Calu3 (cell line): ENCODE data around the gene SFMBT2. TPM values are rescaled to one million over a fixed set of nuclear protein-coding genes. Genes with fewer than 3 reads are reported as not detected.

ENCODE experiments used
- BruUV-seq: library from RNA; stranded (reverse); fragments of 400-500 nt; replicated peaks from 2 replicates; lab custom pipeline; 2021; lab: Mats Ljungman, UMichigan
- CTCF ChIA-PET: fragments of 300-600 bp; sonication (Branson Sonifier 250); formaldehyde crosslinking; loops from one replicate; lab custom pipeline; 2022; ENCODE audit warnings: antibody characterized with exemption; lab: Charles Lee
- DNase-seq: peaks from one replicate; pipeline ENCODE4 v3.0.0; 2022
- H3K27ac Mint-ChIP-seq: one replicate; pipeline ENCODE4 v1.8.0; 2022; ENCODE audit warnings: mixed read lengths; ENCODE audit not compliant: unreplicated experiment
- H3K27me3 Mint-ChIP-seq: one replicate; pipeline ENCODE4 v1.8.0; 2022; ENCODE audit warnings: mixed read lengths; ENCODE audit not compliant: unreplicated experiment
- H3K36me3 Mint-ChIP-seq: one replicate; pipeline ENCODE4 v1.8.0; 2022; ENCODE audit warnings: mild to moderate bottlenecking, moderate library complexity, mixed read lengths; ENCODE audit not compliant: insufficient read depth, unreplicated experiment
- H3K4me1 Mint-ChIP-seq: one replicate; pipeline ENCODE4 v1.8.0; 2022; ENCODE audit warnings: mild to moderate bottlenecking, low read depth, mixed read lengths; ENCODE audit not compliant: unreplicated experiment
- H3K4me3 Mint-ChIP-seq: one replicate; pipeline ENCODE4 v1.8.0; 2022; ENCODE audit warnings: mild to moderate bottlenecking, low read depth, moderate library complexity, mixed read lengths; ENCODE audit not compliant: unreplicated experiment
- H3K9me3 Mint-ChIP-seq: one replicate; pipeline ENCODE4 v1.8.0; 2022; ENCODE audit warnings: low read depth, mixed read lengths; ENCODE audit not compliant: unreplicated experiment
- CTCF ChIP-seq: fragments of 200-600 bp; IDR thresholded peaks from one replicate; pipeline ENCODE4 v1.8.0; 2022; ENCODE audit warnings: antibody characterized with exemption; ENCODE audit not compliant: unreplicated experiment
- intact Hi-C: fragments of 100-400 bp; cut with micrococcal nuclease; formaldehyde crosslinking; loops from one replicate; pipeline ENCODE4 v1.10.0; 2022; ENCODE audit not compliant: unreplicated experiment
- total RNA-seq: library from RNA; stranded (reverse); gene quantifications from 2 replicates; pipeline ENCODE4 v1.2.3, GENCODE V29; 2022

SFMBT2 gene
- total RNA-seq, 1 experiment from 2014 or later = 0.64 TPM

GRCh38 chr10:7279303-7279702 lies 131.5 kb downstream of the SFMBT2 start:
- TF ChIP-seq CTCF = no peak
- Mint-ChIP-seq H3K27me3 (peaks cover 30% of the 10 kb centered on the region), H3K4me1 (no peaks in the 10 kb centered on the region), H3K27ac (no peak overlapping the region), H3K4me3 (no peak overlapping the region), H3K9me3 (no peaks in the 10 kb centered on the region), H3K36me3 (no peaks in the 10 kb centered on the region)
- intact Hi-C loops = no loop called here
- no TSS peak for BruUV-seq
- no peak for DNase-seq
- CTCF ChIA-PET = no interaction called here

DNA sequence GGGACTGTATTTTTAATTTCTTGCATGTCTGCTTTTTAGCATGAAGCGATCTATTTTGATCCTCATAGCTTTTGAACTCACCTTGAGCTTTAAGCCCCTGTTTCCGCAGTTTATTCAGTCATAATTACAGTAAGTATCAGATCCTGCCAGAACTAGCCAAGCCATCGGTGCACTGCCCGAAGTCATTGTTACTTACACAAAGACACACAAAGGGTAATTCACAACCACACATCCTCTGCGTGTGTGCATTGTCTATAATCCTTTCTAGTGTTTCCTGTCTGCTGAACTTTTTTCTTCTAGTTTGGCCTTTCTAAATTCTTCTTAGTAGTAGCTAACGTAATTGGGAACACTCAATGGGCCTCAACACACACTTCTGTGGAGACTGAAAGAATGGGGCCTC lies 133.0 kb downstream of the SFMBT2 start:
- H3K27me3 Mint-ChIP-seq = peaks cover 15% of the 10 kb centered on the region
- no peak for TF ChIP-seq CTCF
- intact Hi-C loops = no loop called here
- H3K9me3 Mint-ChIP-seq = no peaks in the 10 kb centered on the region
- H3K27ac Mint-ChIP-seq = no peak overlapping the region
- no peaks in the 10 kb centered on the region for H3K4me1 Mint-ChIP-seq
- CTCF ChIA-PET = no interaction called here
- no peak overlapping the region for H3K4me3 Mint-ChIP-seq
- no TSS peak for BruUV-seq
- H3K36me3 Mint-ChIP-seq = no peaks in the 10 kb centered on the region
- DNase-seq = no peak

- intact Hi-C loops = no loop called here
- Mint-ChIP-seq H3K4me1 (no peaks in the 10 kb centered on the region), H3K4me3 (no peak overlapping the region), H3K9me3 (no peaks in the 10 kb centered on the region), H3K27ac (no peak overlapping the region), H3K27me3 (peaks cover 12% of the 10 kb centered on the region), H3K36me3 (no peaks in the 10 kb centered on the region)
- CTCF ChIA-PET = no interaction called here
- no peak for TF ChIP-seq CTCF
- no peak for DNase-seq
- BruUV-seq = no TSS peak
These were observed 133.4 kb downstream of the SFMBT2 start for GRCh38 chr10:7277432-7277831.

- Mint-ChIP-seq H3K4me3 (no peak overlapping the region), H3K36me3 (no peaks in the 10 kb centered on the region), H3K9me3 (no peaks in the 10 kb centered on the region), H3K27me3 (peaks cover 25% of the 10 kb centered on the region), H3K27ac (no peak overlapping the region), H3K4me1 (no peaks in the 10 kb centered on the region)
- TF ChIP-seq CTCF = no peak
- no peak for DNase-seq
- intact Hi-C loops = no loop called here
- BruUV-seq = no TSS peak
- CTCF ChIA-PET = no interaction called here
These were observed 134.9 kb downstream of the SFMBT2 start for GRCh38 chr10:7275761-7276440.
